Measurements from ENCODE around the gene GDI1. TPM values are rescaled to one million over a fixed set of nuclear protein-coding genes. Genes with fewer than 3 reads are reported as not detected.

The GDI1 gene
- total RNA-seq, 1 experiment from 2014 or later = 137 TPM

DNA sequence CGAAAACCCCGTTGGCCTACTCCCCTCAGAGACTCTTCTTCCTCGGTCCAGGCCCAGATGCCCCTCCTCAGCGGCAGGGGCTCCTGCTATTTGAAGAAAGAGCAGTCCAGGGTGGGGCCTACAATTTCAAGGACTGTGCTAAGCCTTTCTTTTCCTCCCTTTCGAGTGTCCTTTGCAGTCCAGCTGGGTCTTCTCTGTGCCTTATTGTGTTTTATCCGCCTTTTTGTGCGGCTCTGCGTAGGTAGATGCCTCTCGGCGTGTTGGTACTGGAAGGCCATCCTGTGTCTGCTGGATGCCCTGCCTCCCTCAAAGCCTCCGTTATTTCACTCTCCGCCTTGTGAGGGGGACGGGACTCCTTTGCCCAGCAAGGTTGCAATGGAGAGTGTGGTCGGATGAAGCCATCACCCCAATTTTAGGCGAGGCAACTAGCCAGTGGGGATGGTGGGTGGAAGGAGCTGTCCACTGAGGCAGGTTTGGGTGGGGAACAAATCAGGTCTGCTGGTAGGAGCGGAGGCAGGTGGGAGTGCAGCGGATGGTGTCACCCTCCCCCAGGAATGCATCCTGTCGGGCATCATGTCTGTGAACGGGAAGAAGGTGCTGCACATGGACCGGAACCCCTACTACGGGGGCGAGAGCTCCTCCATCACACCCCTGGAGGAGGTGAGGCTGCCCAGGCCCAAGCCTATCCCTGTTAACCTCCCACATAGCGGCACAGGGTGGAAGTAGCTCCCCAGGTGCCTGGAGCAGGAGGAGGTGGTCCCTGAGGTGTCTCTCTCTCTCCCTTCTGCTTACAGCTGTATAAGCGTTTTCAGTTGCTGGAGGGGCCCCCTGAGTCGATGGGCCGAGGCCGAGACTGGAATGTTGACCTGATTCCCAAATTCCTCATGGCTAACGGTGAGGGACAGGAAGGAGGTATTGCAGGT lies 1.3 kb downstream of the GDI1 start:
- intact Hi-C loops (cut with micrococcal nuclease; ENCODE audit: unreplicated experiment) = no loop called here
- no peak overlapping the region for H3K27ac ChIP-seq (ENCODE audit: low read depth, low read length, poor library complexity, severe bottlenecking)
- no peaks in the 10 kb centered on the region for H3K9me3 ChIP-seq (ENCODE audit: low read depth, low read length, poor library complexity, severe bottlenecking)
- H3K4me3 ChIP-seq (ENCODE audit: low read depth, low read length, poor library complexity, severe bottlenecking) = peak overlapping the region; percentile 57
- TF ChIP-seq, protein P1, sequence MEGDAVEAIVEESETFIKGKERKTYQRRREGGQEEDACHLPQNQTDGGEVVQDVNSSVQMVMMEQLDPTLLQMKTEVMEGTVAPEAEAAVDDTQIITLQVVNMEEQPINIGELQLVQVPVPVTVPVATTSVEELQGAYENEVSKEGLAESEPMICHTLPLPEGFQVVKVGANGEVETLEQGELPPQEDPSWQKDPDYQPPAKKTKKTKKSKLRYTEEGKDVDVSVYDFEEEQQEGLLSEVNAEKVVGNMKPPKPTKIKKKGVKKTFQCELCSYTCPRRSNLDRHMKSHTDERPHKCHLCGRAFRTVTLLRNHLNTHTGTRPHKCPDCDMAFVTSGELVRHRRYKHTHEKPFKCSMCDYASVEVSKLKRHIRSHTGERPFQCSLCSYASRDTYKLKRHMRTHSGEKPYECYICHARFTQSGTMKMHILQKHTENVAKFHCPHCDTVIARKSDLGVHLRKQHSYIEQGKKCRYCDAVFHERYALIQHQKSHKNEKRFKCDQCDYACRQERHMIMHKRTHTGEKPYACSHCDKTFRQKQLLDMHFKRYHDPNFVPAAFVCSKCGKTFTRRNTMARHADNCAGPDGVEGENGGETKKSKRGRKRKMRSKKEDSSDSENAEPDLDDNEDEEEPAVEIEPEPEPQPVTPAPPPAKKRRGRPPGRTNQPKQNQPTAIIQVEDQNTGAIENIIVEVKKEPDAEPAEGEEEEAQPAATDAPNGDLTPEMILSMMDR (conservative IDR thresholded peaks at IDR 0.05; ENCODE audit: low read depth, low read length) = no peak
- no peak for TF ChIP-seq EZH2 (IDR thresholded peaks at IDR 0.05; ENCODE audit: borderline replicate concordance, low read depth, low read length, poor library complexity, severe bottlenecking)
- no peak for DNase-seq (ENCODE audit: low spot score)
- no TSS peak for BruUV-seq (replicated peaks)
- H3K4me1 ChIP-seq (ENCODE audit: insufficient read depth, low read length, poor library complexity, severe bottlenecking) = peaks cover 11% of the 10 kb centered on the region
- no peaks in the 10 kb centered on the region for H3K27me3 ChIP-seq (replicated peaks; ENCODE audit: insufficient read depth, low read depth, low read length, poor library complexity)
- peaks cover 17% of the 10 kb centered on the region for H3K36me3 ChIP-seq (ENCODE audit: insufficient read depth, low read length, poor library complexity, severe bottlenecking)
- ChIA-PET CTCF (no interaction called here), POLR2A (ENCODE audit: low non-redundant PET) (no interaction called here)

DNA sequence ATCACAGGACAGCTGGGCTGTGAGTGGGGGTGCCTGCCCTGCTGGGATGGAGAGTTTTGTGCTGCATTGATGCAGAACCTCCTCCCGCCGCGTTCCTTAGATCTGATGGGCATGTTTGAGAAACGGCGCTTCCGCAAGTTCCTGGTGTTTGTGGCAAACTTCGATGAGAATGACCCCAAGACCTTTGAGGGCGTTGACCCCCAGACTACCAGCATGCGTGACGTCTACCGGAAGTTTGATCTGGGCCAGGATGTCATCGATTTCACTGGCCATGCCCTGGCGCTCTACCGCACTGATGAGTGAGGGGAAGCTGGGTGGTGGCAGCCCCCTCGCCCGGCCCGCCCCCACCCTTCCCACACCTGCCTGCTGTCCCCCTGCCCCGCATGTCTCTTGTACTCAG lies 2.9 kb downstream of the GDI1 start:
- peaks cover 14% of the 10 kb centered on the region for H3K4me1 ChIP-seq (ENCODE audit: insufficient read depth, low read length, poor library complexity, severe bottlenecking)
- intact Hi-C loops (cut with micrococcal nuclease; ENCODE audit: unreplicated experiment) = no loop called here
- H3K4me3 ChIP-seq (ENCODE audit: low read depth, low read length, poor library complexity, severe bottlenecking) = no peak overlapping the region
- H3K27me3 ChIP-seq (replicated peaks; ENCODE audit: insufficient read depth, low read depth, low read length, poor library complexity) = no peaks in the 10 kb centered on the region
- H3K9me3 ChIP-seq (ENCODE audit: low read depth, low read length, poor library complexity, severe bottlenecking) = no peaks in the 10 kb centered on the region
- POLR2A ChIA-PET (ENCODE audit: low non-redundant PET) = no interaction called here
- no TSS peak for BruUV-seq (replicated peaks)
- TF ChIP-seq, protein P1 (conservative IDR thresholded peaks at IDR 0.05; ENCODE audit: low read depth, low read length) = no peak
- no peak for TF ChIP-seq EZH2 (IDR thresholded peaks at IDR 0.05; ENCODE audit: borderline replicate concordance, low read depth, low read length, poor library complexity, severe bottlenecking)
- peaks cover 13% of the 10 kb centered on the region for H3K36me3 ChIP-seq (ENCODE audit: insufficient read depth, low read length, poor library complexity, severe bottlenecking)
- CTCF ChIA-PET = no interaction called here
- DNase-seq (ENCODE audit: low spot score) = no peak
- no peak overlapping the region for H3K27ac ChIP-seq (ENCODE audit: low read depth, low read length, poor library complexity, severe bottlenecking)

DNA sequence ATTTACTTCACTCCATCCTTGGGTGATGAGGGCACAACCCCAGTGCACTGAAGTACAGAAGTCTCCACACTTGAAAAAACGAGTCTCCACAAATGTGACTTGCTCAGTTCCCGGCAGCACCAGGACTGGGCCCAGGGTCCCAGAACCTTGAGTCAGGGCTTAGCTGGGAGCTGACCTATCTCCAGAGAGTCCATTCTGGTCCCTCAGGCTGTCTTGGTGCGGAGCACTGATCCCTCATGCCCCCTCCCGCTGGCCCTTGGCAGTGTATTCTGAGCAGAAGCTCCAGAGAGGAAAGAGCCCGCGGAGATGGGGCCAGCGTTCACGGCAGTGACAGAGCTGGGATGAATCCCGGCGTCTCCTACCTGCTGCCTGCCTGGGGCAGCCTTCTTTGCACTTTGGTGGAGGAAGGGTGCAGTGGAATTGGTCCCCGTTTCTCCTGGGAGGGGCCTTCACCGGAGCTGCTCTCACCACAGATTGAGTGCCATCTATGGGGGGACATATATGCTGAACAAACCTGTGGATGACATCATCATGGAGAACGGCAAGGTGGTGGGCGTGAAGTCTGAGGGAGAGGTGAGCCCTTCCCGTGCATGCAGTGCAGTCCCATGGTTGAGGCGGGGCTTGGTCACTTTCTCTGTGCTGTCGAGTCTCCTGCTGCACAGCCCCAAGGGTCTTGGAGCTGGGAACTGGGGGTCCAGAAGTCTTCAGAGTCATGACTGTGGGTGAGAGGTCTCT lies 3.8 kb downstream of the GDI1 start:
- intact Hi-C loops (cut with micrococcal nuclease; ENCODE audit: unreplicated experiment) = no loop called here
- no peak overlapping the region for H3K4me3 ChIP-seq (ENCODE audit: low read depth, low read length, poor library complexity, severe bottlenecking)
- H3K9me3 ChIP-seq (ENCODE audit: low read depth, low read length, poor library complexity, severe bottlenecking) = no peaks in the 10 kb centered on the region
- no peaks in the 10 kb centered on the region for H3K27me3 ChIP-seq (replicated peaks; ENCODE audit: insufficient read depth, low read depth, low read length, poor library complexity)
- BruUV-seq (replicated peaks) = no TSS peak
- H3K36me3 ChIP-seq (ENCODE audit: insufficient read depth, low read length, poor library complexity, severe bottlenecking) = peaks cover 13% of the 10 kb centered on the region
- no peak for DNase-seq (ENCODE audit: low spot score)
- ChIA-PET POLR2A (ENCODE audit: low non-redundant PET) (no interaction called here), CTCF (no interaction called here)
- H3K27ac ChIP-seq (ENCODE audit: low read depth, low read length, poor library complexity, severe bottlenecking) = no peak overlapping the region
- H3K4me1 ChIP-seq (ENCODE audit: insufficient read depth, low read length, poor library complexity, severe bottlenecking) = peaks cover 17% of the 10 kb centered on the region
- TF ChIP-seq, protein P1 (conservative IDR thresholded peaks at IDR 0.05; ENCODE audit: low read depth, low read length) = no peak
- TF ChIP-seq EZH2 (IDR thresholded peaks at IDR 0.05; ENCODE audit: borderline replicate concordance, low read depth, low read length, poor library complexity, severe bottlenecking) = no peak

Data from A673 (cell line).